ENCODE data around the gene MYT1. TPM values are rescaled to one million over a fixed set of nuclear protein-coding genes. Genes with fewer than 3 reads are reported as not detected.

The MYT1 gene
- polyA plus RNA-seq, 1 experiment, result not detected

DNA sequence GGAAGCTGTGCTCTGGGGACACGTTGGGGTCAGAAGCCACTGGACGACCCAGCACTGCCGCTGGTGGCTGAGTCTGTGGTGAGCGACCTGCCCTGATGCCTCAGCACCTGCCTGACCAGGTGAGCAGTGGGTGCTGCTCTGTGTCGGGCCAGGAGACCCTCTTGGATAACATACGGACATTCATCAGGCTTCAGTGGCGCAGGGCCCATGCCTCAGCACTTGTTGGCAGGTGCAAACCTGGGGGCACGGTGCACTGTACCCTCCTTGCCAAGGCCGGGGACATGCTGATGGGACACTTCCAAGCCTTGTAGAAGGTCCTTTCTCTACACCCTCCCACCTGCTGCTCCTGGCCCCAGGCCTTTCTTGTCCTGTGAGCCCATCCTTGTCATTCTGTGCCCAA lies 34.1 kb downstream of the MYT1 start:
- Histone ChIP-seq H3K4me3 (ENCODE audit: low read depth, low read length) (no peak overlapping the region), H3K9me3 (ENCODE audit: control insufficient read depth, insufficient read depth, low read length) (peaks cover 14% of the 10 kb centered on the region; the same call in 1 of the 2 replicates), H3K27me3 (ENCODE audit: control insufficient read depth, insufficient read depth, low read length) (peaks cover 20% of the 10 kb centered on the region), H3K27ac (ENCODE audit: low read depth, low read length) (no peak overlapping the region)
- TF ChIP-seq, protein P1, sequence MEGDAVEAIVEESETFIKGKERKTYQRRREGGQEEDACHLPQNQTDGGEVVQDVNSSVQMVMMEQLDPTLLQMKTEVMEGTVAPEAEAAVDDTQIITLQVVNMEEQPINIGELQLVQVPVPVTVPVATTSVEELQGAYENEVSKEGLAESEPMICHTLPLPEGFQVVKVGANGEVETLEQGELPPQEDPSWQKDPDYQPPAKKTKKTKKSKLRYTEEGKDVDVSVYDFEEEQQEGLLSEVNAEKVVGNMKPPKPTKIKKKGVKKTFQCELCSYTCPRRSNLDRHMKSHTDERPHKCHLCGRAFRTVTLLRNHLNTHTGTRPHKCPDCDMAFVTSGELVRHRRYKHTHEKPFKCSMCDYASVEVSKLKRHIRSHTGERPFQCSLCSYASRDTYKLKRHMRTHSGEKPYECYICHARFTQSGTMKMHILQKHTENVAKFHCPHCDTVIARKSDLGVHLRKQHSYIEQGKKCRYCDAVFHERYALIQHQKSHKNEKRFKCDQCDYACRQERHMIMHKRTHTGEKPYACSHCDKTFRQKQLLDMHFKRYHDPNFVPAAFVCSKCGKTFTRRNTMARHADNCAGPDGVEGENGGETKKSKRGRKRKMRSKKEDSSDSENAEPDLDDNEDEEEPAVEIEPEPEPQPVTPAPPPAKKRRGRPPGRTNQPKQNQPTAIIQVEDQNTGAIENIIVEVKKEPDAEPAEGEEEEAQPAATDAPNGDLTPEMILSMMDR (IDR thresholded peaks at IDR 0.05; ENCODE audit: low read depth, low read length), result no peak
- ChIA-PET CTCF (no interaction called here), POLR2A (no interaction called here)
- no peak for DNase-seq (ENCODE audit: low read depth, low spot score)

DNA sequence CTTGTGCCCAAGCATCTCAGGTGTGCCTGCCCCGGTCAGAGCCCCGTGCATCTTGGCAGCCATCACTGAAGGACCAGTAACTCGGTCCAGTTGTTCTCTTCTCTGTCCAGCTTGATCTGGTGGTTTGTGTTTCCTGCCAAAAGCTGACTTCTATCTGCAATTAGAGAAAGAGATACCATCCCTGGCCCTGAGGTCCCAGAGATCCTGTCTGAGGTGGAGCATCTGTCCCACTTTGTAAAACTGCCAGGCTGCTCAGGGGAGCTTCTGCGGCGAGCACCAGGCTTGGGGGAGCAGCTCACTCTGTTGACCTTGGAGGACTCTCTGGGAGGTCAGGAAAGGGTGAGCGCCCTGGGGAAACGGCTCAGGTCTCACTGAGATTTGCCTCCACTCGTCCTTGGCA lies 35.1 kb downstream of the MYT1 start:
- POLR2A ChIA-PET, result no interaction called here
- TF ChIP-seq, protein P1 (IDR thresholded peaks at IDR 0.05; ENCODE audit: low read depth, low read length), result no peak
- no peak for DNase-seq (ENCODE audit: low read depth, low spot score)
- CTCF ChIA-PET, result no interaction called here
- H3K9me3 ChIP-seq (ENCODE audit: control insufficient read depth, insufficient read depth, low read length), result peaks cover 14% of the 10 kb centered on the region; the same call in 1 of the 2 replicates
- H3K27me3 ChIP-seq (ENCODE audit: control insufficient read depth, insufficient read depth, low read length), result peaks cover 20% of the 10 kb centered on the region
- H3K4me3 ChIP-seq (ENCODE audit: low read depth, low read length), result no peak overlapping the region
- no peak overlapping the region for H3K27ac ChIP-seq (ENCODE audit: low read depth, low read length)

DNA sequence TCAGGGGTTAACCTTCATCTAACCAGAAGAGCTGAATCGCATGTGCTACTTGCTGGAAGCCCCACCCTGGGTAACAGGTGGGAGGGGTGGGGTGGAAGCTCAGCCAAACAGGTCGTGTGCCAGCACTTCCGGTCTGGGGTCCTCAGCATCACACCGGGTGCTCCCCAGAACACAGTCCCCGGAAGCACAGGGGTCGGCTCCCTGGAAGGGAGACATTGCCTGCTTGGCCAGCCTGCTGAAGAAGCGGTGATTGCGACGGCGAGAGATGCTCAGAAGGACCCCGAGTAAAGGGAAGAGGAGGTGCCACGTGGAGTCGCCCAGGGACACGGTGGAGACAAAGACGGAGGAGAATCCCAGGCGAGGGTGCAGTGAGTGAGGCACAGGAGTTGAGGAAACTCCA lies 36.5 kb downstream of the MYT1 start:
- no peak for DNase-seq (ENCODE audit: low read depth, low spot score)
- peaks cover 20% of the 10 kb centered on the region for H3K27me3 ChIP-seq (ENCODE audit: control insufficient read depth, insufficient read depth, low read length)
- TF ChIP-seq, protein P1 (IDR thresholded peaks at IDR 0.05; ENCODE audit: low read depth, low read length), result no peak
- no peak overlapping the region for H3K27ac ChIP-seq (ENCODE audit: low read depth, low read length)
- no peak overlapping the region for H3K4me3 ChIP-seq (ENCODE audit: low read depth, low read length)
- POLR2A ChIA-PET, result no interaction called here
- H3K9me3 ChIP-seq (ENCODE audit: control insufficient read depth, insufficient read depth, low read length), result peaks cover 14% of the 10 kb centered on the region; the same call in 1 of the 2 replicates
- CTCF ChIA-PET, result no interaction called here

GRCh38 chr20:64201653-64202052 lies 37.4 kb downstream of the MYT1 start:
- CTCF ChIA-PET, result no interaction called here
- Histone ChIP-seq H3K4me3 (ENCODE audit: low read depth, low read length) (no peak overlapping the region), H3K9me3 (ENCODE audit: control insufficient read depth, insufficient read depth, low read length) (peaks cover 14% of the 10 kb centered on the region; the same call in 1 of the 2 replicates), H3K27ac (ENCODE audit: low read depth, low read length) (no peak overlapping the region), H3K27me3 (ENCODE audit: control insufficient read depth, insufficient read depth, low read length) (peaks cover 15% of the 10 kb centered on the region)
- POLR2A ChIA-PET, result interaction anchor here (0.5 kb wide), 1 partner anchor 1589 kb away, joined by 3 read pairs; no protein-coding TSS in a partner anchor
- TF ChIP-seq, protein P1 (IDR thresholded peaks at IDR 0.05; ENCODE audit: low read depth, low read length), result no peak
- DNase-seq (ENCODE audit: low read depth, low spot score), result no peak

DNA sequence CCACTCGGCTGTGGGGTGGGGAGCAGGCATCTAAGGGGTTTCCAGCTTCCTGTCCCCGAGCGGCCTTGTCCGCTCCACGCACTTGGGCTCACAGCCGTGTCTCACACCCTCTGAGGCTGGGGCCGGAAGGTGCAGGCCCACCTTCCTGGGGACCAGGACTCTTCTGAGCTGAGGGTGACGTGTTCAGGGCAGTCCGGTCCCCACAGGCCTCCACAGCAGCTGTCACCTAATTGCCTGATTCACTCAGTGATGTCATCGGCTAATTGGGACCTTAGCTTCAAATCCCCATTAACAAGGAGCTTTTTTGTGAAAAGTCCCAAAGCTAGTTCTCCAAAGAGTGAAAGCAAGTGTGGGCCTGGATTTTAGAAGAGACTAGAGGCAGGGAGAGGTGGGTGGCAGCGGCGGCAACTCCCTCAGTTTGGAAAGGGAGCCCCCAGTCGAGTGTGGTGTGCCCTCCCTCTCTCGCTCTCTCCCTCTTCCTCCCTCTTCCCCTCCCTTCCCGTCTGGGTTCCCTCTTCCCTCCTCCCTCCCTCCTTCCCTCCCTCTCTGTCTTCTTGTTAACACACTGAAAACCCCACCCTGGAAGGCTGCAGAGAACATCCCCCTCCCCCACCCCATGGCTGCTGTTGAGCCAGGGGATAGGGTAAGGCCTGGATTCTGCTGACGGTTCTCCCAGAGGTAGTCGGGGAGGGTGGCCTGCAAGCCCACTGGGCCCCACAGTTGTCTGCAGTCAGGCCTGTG lies 39.0 kb downstream of the MYT1 start:
- H3K27ac ChIP-seq (ENCODE audit: low read depth, low read length), result no peak overlapping the region
- peaks cover 14% of the 10 kb centered on the region; the same call in 1 of the 2 replicates for H3K9me3 ChIP-seq (ENCODE audit: control insufficient read depth, insufficient read depth, low read length)
- DNase-seq (ENCODE audit: low read depth, low spot score), result no peak
- ChIA-PET POLR2A (no interaction called here), CTCF (no interaction called here)
- H3K27me3 ChIP-seq (ENCODE audit: control insufficient read depth, insufficient read depth, low read length), result peaks cover 11% of the 10 kb centered on the region
- TF ChIP-seq, protein P1 (IDR thresholded peaks at IDR 0.05; ENCODE audit: low read depth, low read length), result no peak
- H3K4me3 ChIP-seq (ENCODE audit: low read depth, low read length), result no peak overlapping the region

Measured in AG04450 (cell line).